H1 (cell line): ENCODE measurements around the gene YRDC. TPM values are rescaled to one million over a fixed set of nuclear protein-coding genes. Genes with fewer than 3 reads are reported as not detected.
A peak's percentile ranks its signal among the peaks of the same experiment; 100 is the strongest.

Experiments
- CTCF ChIP-seq, 3 experiments: IDR thresholded peaks; 1 replicate in 2 of 3; 2 replicates in 1 of 3; pipeline versions ENCODE4 v1.5.1 to v1.6.1; 2011; ENCODE audit warnings: low read length in 3 of 3, mild to moderate bottlenecking in 3 of 3, inconsistent platforms in 2 of 3, low read depth in 1 of 3, moderate library complexity in 1 of 3; ENCODE audit not compliant: insufficient read depth in 1 of 3; ENCODE audit errors: control extremely low read depth in 1 of 3
- KDM4A ChIP-seq: IDR thresholded peaks from one replicate; pipeline ENCODE4 v1.7.1; 2012; ENCODE audit warnings: low read depth, mild to moderate bottlenecking, moderate library complexity, low read length, inconsistent platforms; ENCODE audit not compliant: severe bottlenecking
- SUZ12 ChIP-seq: fragments of 200-600 bp; sonication (generic); IDR thresholded peaks from 2 replicates; pipeline ENCODE4 v1.6.1; 2012; ENCODE audit warnings: mild to moderate bottlenecking, inconsistent platforms, low read length, moderate library complexity, mixed read lengths
- polyA plus RNA-seq, 7 experiments: library from polyadenylated mRNA; depleted of rRNA in 3 of 7; stranded (reverse) in 5 of 7; unstranded in 2 of 7; fragments of >200 nt in 5 of 7; fragments of 200-250 nt in 2 of 7; gene quantifications; 1 replicate in 5 of 7; 2 replicates in 1 of 7; 4 replicates in 1 of 7; pipeline versions ENCODE4 v1.2.1 to v1.2.3, GENCODE V29; 2011 to 2013; ENCODE audit warnings: missing spikeins in 2 of 7, mixed read lengths in 2 of 7
- total RNA-seq: library from RNA; stranded (reverse); fragmentation: NEBNext Ultra II Directional; extraction: Animal tissue kit (Norgen Biotek cat#: 25700); gene quantifications from 2 replicates; pipeline ENCODE4 v1.2.1, GENCODE V29; 2021

Gene YRDC
- total and polyA plus RNA-seq, 2 of the 8 experiments (the other 6 are each of a cell fraction or from before 2014, with no cell fraction given), result 21.1 to 21.6 TPM

- TF ChIP-seq CTCF (IDR thresholded peaks at IDR 0.05; ENCODE audit: control extremely low read depth in 1 of 3, insufficient read depth in 1 of 3, low read depth in 1 of 3, low read length in 3 of 3) (peak in 1 of 3 experiments; percentile 14; a peak in 1 of 4 replicates), KDM4A (peak; percentile 54), SUZ12 (0 out of 2 replicates have a peak, but pooled peaks have one; percentile 9)
These were observed 13.4 kb downstream of the YRDC start (continued) for GRCh38 chr1:37794372-37795339.
